H9 (cell line): ENCODE data around the gene SMPX. TPM values are rescaled to one million over a fixed set of nuclear protein-coding genes. Genes with fewer than 3 reads are reported as not detected.

ENCODE experiments used
- DNase-seq: peaks from one replicate; pipeline ENCODE4 v3.0.0-alpha.2; 2017
- H2AFZ ChIP-seq: one replicate; pipeline ENCODE4 v1.6.1; 2013; ENCODE audit warnings: mild to moderate bottlenecking, low read length, control low read depth, moderate library complexity
- H2AK5ac ChIP-seq: 2 replicates; pipeline ENCODE4 v1.6.1; 2013; ENCODE audit warnings: low read length, control low read depth, mixed read lengths; ENCODE audit not compliant: insufficient read length
- H2BK120ac ChIP-seq: one replicate; pipeline ENCODE4 v1.6.1; 2013; ENCODE audit warnings: low read depth, mild to moderate bottlenecking, low read length, control low read depth, inconsistent platforms; ENCODE audit not compliant: poor library complexity, severe bottlenecking
- H2BK12ac ChIP-seq: 2 replicates; pipeline ENCODE4 v1.6.1; 2013; ENCODE audit warnings: low read length, control low read depth, mixed read lengths, low read depth; ENCODE audit not compliant: insufficient read length
- H2BK15ac ChIP-seq: 2 replicates; pipeline ENCODE4 v1.6.1; 2013; ENCODE audit warnings: low read depth, low read length, control low read depth
- H2BK20ac ChIP-seq: one replicate; pipeline ENCODE4 v1.6.1; 2013; ENCODE audit warnings: low read depth, mild to moderate bottlenecking, low read length, control low read depth, inconsistent platforms; ENCODE audit not compliant: poor library complexity, severe bottlenecking
- H2BK5ac ChIP-seq: 2 replicates; pipeline ENCODE4 v1.6.1; 2013; ENCODE audit warnings: low read length, control low read depth, mixed read lengths; ENCODE audit not compliant: insufficient read length
- H3K14ac ChIP-seq: 2 replicates; pipeline ENCODE4 v1.6.1; 2013; ENCODE audit warnings: low read length, control low read depth; ENCODE audit not compliant: insufficient read depth
- H3K18ac ChIP-seq: 2 replicates; pipeline ENCODE4 v1.6.1; 2013; ENCODE audit warnings: low read depth, mild to moderate bottlenecking, mixed read lengths, low read length, control low read depth; ENCODE audit not compliant: insufficient read length
- H3K23ac ChIP-seq: 2 replicates; pipeline ENCODE4 v1.6.1; 2013; ENCODE audit warnings: low read length, control low read depth, mixed read lengths, low read depth; ENCODE audit not compliant: insufficient read length
- H3K23me2 ChIP-seq: 2 replicates; pipeline ENCODE4 v1.6.1; 2013; ENCODE audit warnings: low read depth, mild to moderate bottlenecking, mixed read lengths, low read length, control low read depth; ENCODE audit not compliant: insufficient read length, poor library complexity, severe bottlenecking
- H3K27ac ChIP-seq: 2 replicates; pipeline ENCODE4 v1.5.1; 2013; ENCODE audit warnings: low read length, control low read depth, mixed read lengths, low read depth; ENCODE audit not compliant: insufficient read length
- H3K27me3 ChIP-seq: 2 replicates; pipeline ENCODE4 v1.6.1; 2013; ENCODE audit warnings: low read length, control low read depth, inconsistent platforms; ENCODE audit not compliant: insufficient read depth
- H3K4ac ChIP-seq: 2 replicates; pipeline ENCODE4 v1.6.1; 2013; ENCODE audit warnings: low read depth, mild to moderate bottlenecking, control low read depth, inconsistent platforms, low read length, moderate library complexity
- H3K4me1 ChIP-seq: 2 replicates; pipeline ENCODE4 v1.6.1; 2013; ENCODE audit warnings: low read length, control low read depth, inconsistent platforms; ENCODE audit not compliant: insufficient read depth
- H3K4me2 ChIP-seq: 2 replicates; pipeline ENCODE4 v1.6.1; 2013; ENCODE audit warnings: low read length, control low read depth, mixed read lengths; ENCODE audit not compliant: insufficient read length, insufficient read depth
- H3K56ac ChIP-seq: 2 replicates; pipeline ENCODE4 v1.6.1; 2013; ENCODE audit warnings: low read depth, mild to moderate bottlenecking, mixed read lengths, low read length, control low read depth; ENCODE audit not compliant: insufficient read length
- H3K79me1 ChIP-seq: 2 replicates; pipeline ENCODE4 v1.6.1; 2013; ENCODE audit warnings: low read depth, mild to moderate bottlenecking, moderate library complexity, low read length, control low read depth, inconsistent platforms; ENCODE audit not compliant: insufficient read depth, poor library complexity, severe bottlenecking
- H3K79me2 ChIP-seq: 2 replicates; pipeline ENCODE4 v1.6.1; 2013; ENCODE audit warnings: low read length, control low read depth, inconsistent platforms; ENCODE audit not compliant: insufficient read depth
- H3K9ac ChIP-seq: 2 replicates; pipeline ENCODE4 v1.6.1; 2013; ENCODE audit warnings: low read length, control low read depth, mixed read lengths; ENCODE audit not compliant: insufficient read length; ENCODE audit errors: extremely low read depth
- H3K9me3 ChIP-seq: one replicate; pipeline ENCODE4 v1.6.1; 2013; ENCODE audit warnings: low read depth, low read length, inconsistent platforms; ENCODE audit not compliant: control insufficient read depth
- H3T11ph ChIP-seq: one replicate; pipeline ENCODE4 v1.6.1; 2013; ENCODE audit warnings: mild to moderate bottlenecking, low read length, control low read depth, inconsistent platforms
- H4K20me1 ChIP-seq: one replicate; pipeline ENCODE4 v1.6.1; 2013; ENCODE audit not compliant: control insufficient read depth, insufficient read length, insufficient read depth
- H4K5ac ChIP-seq: 2 replicates; pipeline ENCODE4 v1.6.1; 2013; ENCODE audit warnings: low read depth, mild to moderate bottlenecking, mixed read lengths, low read length, control low read depth; ENCODE audit not compliant: insufficient read length
- H4K8ac ChIP-seq: replicated peaks from 2 replicates; pipeline ENCODE4 v1.6.1; 2013; ENCODE audit warnings: low read length, control low read depth, mixed read lengths, low read depth; ENCODE audit not compliant: insufficient read length
- H4K91ac ChIP-seq: 2 replicates; pipeline ENCODE4 v1.6.1; 2013; ENCODE audit warnings: low read depth, mild to moderate bottlenecking, moderate library complexity, mixed read lengths, low read length, control low read depth; ENCODE audit not compliant: insufficient read length
- H3K27ac Mint-ChIP-seq, 3 experiments: 2 replicates in 2 of 3; 3 replicates in 1 of 3; pipeline ENCODE4 v1.8.0; 2020 to 2021; ENCODE audit warnings: mixed read lengths in 3 of 3, mild to moderate bottlenecking in 1 of 3, moderate library complexity in 1 of 3
- H3K27me3 Mint-ChIP-seq: 2 replicates; pipeline ENCODE4 v1.8.0; 2021; ENCODE audit warnings: low read depth, mild to moderate bottlenecking, moderate library complexity, mixed read lengths
- H3K36me3 Mint-ChIP-seq, 3 experiments: 2 replicates in 2 of 3; 3 replicates in 1 of 3; pipeline ENCODE4 v1.8.0; 2020 to 2021; ENCODE audit warnings: low read depth in 3 of 3, mixed read lengths in 3 of 3; ENCODE audit not compliant: insufficient read depth in 1 of 3
- H3K4me1 Mint-ChIP-seq, 2 experiments: 2 replicates each; pipeline ENCODE4 v1.8.0; 2020; ENCODE audit warnings: mixed read lengths in 2 of 2
- H3K4me3 Mint-ChIP-seq, 2 experiments: 2 replicates in 1 of 2; 3 replicates in 1 of 2; pipeline ENCODE4 v1.8.0; 2020 to 2021; ENCODE audit warnings: mild to moderate bottlenecking in 2 of 2, mixed read lengths in 2 of 2, moderate library complexity in 1 of 2
- H3K9me3 Mint-ChIP-seq, 2 experiments: 2 replicates in 1 of 2; 3 replicates in 1 of 2; pipeline ENCODE4 v1.8.0; 2020; ENCODE audit warnings: mild to moderate bottlenecking in 2 of 2, mixed read lengths in 2 of 2, moderate library complexity in 1 of 2
- CTCF ChIP-seq: fragments of 200-600 bp; sonication (generic); conservative IDR thresholded peaks from 3 replicates; pipeline ENCODE4 v1.8.0; 2021; ENCODE audit warnings: antibody characterized with exemption, mild to moderate bottlenecking
- WGBS: extraction: QIAGEN DNeasy Blood & Tissue Kit; methylation state at CpG from one replicate; pipeline ENCODE4 v1.1.7; 2013; ENCODE audit warnings: missing lambda C conversion rate, low lambda C conversion rate, mixed read lengths; ENCODE audit not compliant: insufficient read length; ENCODE audit errors: extremely low coverage; 5-methylcytosine and 5-hydroxymethylcytosine counted together
- total RNA-seq: library from RNA; stranded (reverse); gene quantifications from 2 replicates; pipeline ENCODE4 v1.2.1, GENCODE V29; 2021

The SMPX gene
- total RNA-seq, 1 experiment from 2014 or later, result not detected

- no peak overlapping the region for H3T11ph ChIP-seq
- H3K27ac ChIP-seq, result no peak overlapping the region
- H3K4me2 ChIP-seq, result no peak overlapping the region
- H3K79me2 ChIP-seq, result no peaks in the 10 kb centered on the region
- H4K5ac ChIP-seq, result no peak overlapping the region
- no peaks in the 10 kb centered on the region for H3K9me3 ChIP-seq
- H2AK5ac ChIP-seq, result no peak overlapping the region
- Mint-ChIP-seq H3K27me3 (peaks cover 4% of the 10 kb centered on the region), H3K4me1 (peaks cover 10 to 14% of the 10 kb centered on the region in 2 experiments), H3K27ac (no peak overlapping the region; a peak in 1 of 7 replicates), H3K9me3 (peaks cover 0 to 30% of the 10 kb centered on the region in 2 experiments; a peak in 3 of 5 replicates), H3K4me3 (no peak overlapping the region), H3K36me3 (no peaks in the 10 kb centered on the region)
- no peak overlapping the region for H3K18ac ChIP-seq
- H3K56ac ChIP-seq, result no peak overlapping the region
- H3K4ac ChIP-seq, result no peak overlapping the region
- H2AFZ ChIP-seq, result no peak overlapping the region
- H2BK15ac ChIP-seq, result no peak overlapping the region
- no peak overlapping the region for H2BK20ac ChIP-seq
- TF ChIP-seq CTCF, result no peak
- no peak overlapping the region for H3K14ac ChIP-seq
- H3K9ac ChIP-seq, result no peak overlapping the region
- H2BK12ac ChIP-seq, result no peak overlapping the region
- H4K91ac ChIP-seq, result no peak overlapping the region
- H4K8ac ChIP-seq, result no peak overlapping the region
- DNase-seq, result no peak
- no peaks in the 10 kb centered on the region; the same call in 1 of the 2 replicates for H3K4me1 ChIP-seq
- H3K27me3 ChIP-seq, result no peaks in the 10 kb centered on the region
- no peaks in the 10 kb centered on the region for H3K79me1 ChIP-seq
- WGBS, result no CpG with 5 or more reads among the region's 2 CpGs
- H2BK120ac ChIP-seq, result no peak overlapping the region
- H3K23ac ChIP-seq, result no peak overlapping the region
- no peak overlapping the region for H2BK5ac ChIP-seq
- no peaks in the 10 kb centered on the region for H3K23me2 ChIP-seq
- no peaks in the 10 kb centered on the region for H4K20me1 ChIP-seq
Observed at GRCh38 chrX:21734175-21734574, 23.7 kb downstream of the SMPX start.
